DND-41 (cell line): ENCODE results near the gene SPATA22.
"Not testable (repeated sequence)": the region's sequence is repeated elsewhere in the genome, so short reads cannot be mapped to it uniquely, and the experiment has no call there.

Experiments used
- ATAC-seq: fragments of 200-7000 bp; cut with Tn5 transposase; 3 replicates; pipeline ENCODE4 v1.9.1; 2021; ENCODE audit warnings: low read depth; ENCODE audit not compliant: insufficient read depth
- DNase-seq: peaks from one replicate; pipeline ENCODE4 v3.0.0-alpha.2; 2020
- H2AFZ ChIP-seq: 2 replicates; pipeline ENCODE4 v1.6.0; 2012; ENCODE audit warnings: low read depth, low read length
- H3K27ac ChIP-seq: 2 replicates; pipeline ENCODE4 v1.5.1; 2012; ENCODE audit warnings: low read length, inconsistent platforms
- H3K27me3 ChIP-seq: fragments of 200-600 bp; sonication (generic); 2 replicates; pipeline ENCODE4 v1.6.0; 2012; ENCODE audit warnings: low read length, mild to moderate bottlenecking, inconsistent platforms; ENCODE audit not compliant: insufficient read depth, poor library complexity
- H3K36me3 ChIP-seq: 2 replicates; pipeline ENCODE4 v1.5.1; 2012; ENCODE audit warnings: low read length, inconsistent platforms; ENCODE audit not compliant: insufficient read depth
- H3K4me1 ChIP-seq: 2 replicates; pipeline ENCODE4 v1.5.1; 2012; ENCODE audit warnings: mild to moderate bottlenecking, low read length; ENCODE audit not compliant: insufficient read depth
- H3K4me2 ChIP-seq: 2 replicates; pipeline ENCODE4 v1.6.0; 2012; ENCODE audit warnings: mild to moderate bottlenecking, moderate library complexity, low read length, inconsistent platforms; ENCODE audit not compliant: insufficient read depth
- H3K4me3 ChIP-seq, 2 experiments: fragments of 200-600 bp in 1 of 2; shearing (Covaris generic) in 1 of 2; 2 replicates each; pipeline ENCODE4 v1.5.1; 2012 to 2016; ENCODE audit warnings: inconsistent platforms in 2 of 2, low read length in 2 of 2, mild to moderate bottlenecking in 2 of 2, low read depth in 1 of 2, moderate library complexity in 1 of 2
- H3K79me2 ChIP-seq: 2 replicates; pipeline ENCODE4 v1.6.0; 2012; ENCODE audit warnings: low read length, inconsistent platforms; ENCODE audit not compliant: insufficient read depth
- H3K9ac ChIP-seq: 2 replicates; pipeline ENCODE4 v1.6.0; 2012; ENCODE audit warnings: low read depth, mild to moderate bottlenecking, inconsistent platforms, low read length, moderate library complexity
- H3K9me3 ChIP-seq: 2 replicates; pipeline ENCODE4 v1.5.1; 2012; ENCODE audit warnings: low read length, moderate library complexity, mild to moderate bottlenecking, inconsistent platforms; ENCODE audit not compliant: insufficient read depth, severe bottlenecking
- H4K20me1 ChIP-seq: 2 replicates; pipeline ENCODE4 v1.6.0; 2012; ENCODE audit warnings: low read length; ENCODE audit not compliant: insufficient read depth
- EZH2 ChIP-seq: IDR thresholded peaks from 3 replicates; pipeline ENCODE4 v1.6.1; 2012; ENCODE audit warnings: borderline replicate concordance, low read depth, mild to moderate bottlenecking, moderate library complexity, low read length, inconsistent platforms; ENCODE audit not compliant: severe bottlenecking
- TF ChIP-seq, protein P1 (sequence below): IDR thresholded peaks from 2 replicates; pipeline ENCODE4 v1.5.1; 2012; ENCODE audit warnings: borderline replicate concordance, low read length, moderate library complexity, mild to moderate bottlenecking; ENCODE audit not compliant: poor library complexity, severe bottlenecking; ENCODE audit errors: extremely low read depth

Gene SPATA22, protein sequence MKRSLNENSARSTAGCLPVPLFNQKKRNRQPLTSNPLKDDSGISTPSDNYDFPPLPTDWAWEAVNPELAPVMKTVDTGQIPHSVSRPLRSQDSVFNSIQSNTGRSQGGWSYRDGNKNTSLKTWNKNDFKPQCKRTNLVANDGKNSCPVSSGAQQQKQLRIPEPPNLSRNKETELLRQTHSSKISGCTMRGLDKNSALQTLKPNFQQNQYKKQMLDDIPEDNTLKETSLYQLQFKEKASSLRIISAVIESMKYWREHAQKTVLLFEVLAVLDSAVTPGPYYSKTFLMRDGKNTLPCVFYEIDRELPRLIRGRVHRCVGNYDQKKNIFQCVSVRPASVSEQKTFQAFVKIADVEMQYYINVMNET

DNA sequence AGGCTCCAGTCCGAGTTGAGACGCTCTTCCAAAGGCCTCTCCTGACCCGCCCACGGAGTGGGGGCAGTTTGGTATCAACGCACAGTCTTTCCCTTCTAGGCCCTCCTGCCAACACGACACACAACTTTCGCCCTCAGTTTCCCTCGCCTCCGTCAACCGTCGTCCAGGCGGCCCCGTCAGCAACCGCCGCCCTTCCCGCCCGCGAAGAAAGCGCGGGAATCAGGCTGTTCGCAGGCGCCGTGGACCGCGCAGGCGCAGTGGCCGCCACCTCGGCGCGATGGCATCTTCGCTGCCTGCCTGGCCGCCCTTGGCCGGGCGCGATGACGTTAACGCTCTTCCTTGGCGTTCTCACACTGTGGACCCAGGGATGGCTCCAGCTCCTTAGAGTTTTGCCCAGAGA, at the start of gene SPATA22:
SPATA22 (minus strand) TSS at position 221 of the 400 bp plus-strand sequence. CDS start 2,494 bp downstream, outside the sequence.
- no peak within 1 kb of the TSS for H3K9ac ChIP-seq

DNA sequence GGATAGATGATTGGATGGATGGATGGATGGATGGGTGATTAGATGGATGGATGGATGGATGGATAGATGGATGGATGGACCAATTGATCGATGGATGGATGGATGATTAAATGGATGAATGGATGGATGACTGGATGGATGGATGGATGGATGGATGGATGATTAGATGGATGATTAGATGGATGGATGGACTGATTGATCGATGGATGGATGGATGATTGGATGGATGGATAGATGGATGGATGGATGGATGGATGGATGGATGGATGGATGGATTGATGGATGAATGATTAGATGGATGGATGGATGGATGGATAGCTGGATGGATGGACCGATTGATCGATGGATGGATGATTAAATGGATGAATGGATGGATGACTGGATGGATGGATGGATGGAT, 47.9 kb upstream of the SPATA22 start:
- H3K9ac ChIP-seq, H3K27ac ChIP-seq, H4K20me1 ChIP-seq, H3K36me3 ChIP-seq, H3K4me1 ChIP-seq, H3K27me3 ChIP-seq, H3K9me3 ChIP-seq, H3K4me3 ChIP-seq, ATAC-seq, H3K79me2 ChIP-seq, H3K4me2 ChIP-seq, DNase-seq, H2AFZ ChIP-seq: not testable (repeated sequence)

More for the DNA sequence above, at the start of gene SPATA22:
- Histone ChIP-seq H3K4me2 (no peak within 1 kb of the TSS), H3K36me3 (no peaks in the 10 kb centered on the region), H3K27me3 (peaks cover 9% of the 10 kb centered on the region), H3K27ac (no peak within 1 kb of the TSS), H4K20me1 (no peaks in the 10 kb centered on the region), H3K4me1 (no peaks in the 10 kb centered on the region), H2AFZ (no peak within 1 kb of the TSS), H3K4me3 (no peak within 1 kb of the TSS), H3K9me3 (no peaks in the 10 kb centered on the region), H3K79me2 (no peaks in the 10 kb centered on the region)
- DNase-seq = no peak
- no peak for TF ChIP-seq EZH2
- TF ChIP-seq, protein P1, sequence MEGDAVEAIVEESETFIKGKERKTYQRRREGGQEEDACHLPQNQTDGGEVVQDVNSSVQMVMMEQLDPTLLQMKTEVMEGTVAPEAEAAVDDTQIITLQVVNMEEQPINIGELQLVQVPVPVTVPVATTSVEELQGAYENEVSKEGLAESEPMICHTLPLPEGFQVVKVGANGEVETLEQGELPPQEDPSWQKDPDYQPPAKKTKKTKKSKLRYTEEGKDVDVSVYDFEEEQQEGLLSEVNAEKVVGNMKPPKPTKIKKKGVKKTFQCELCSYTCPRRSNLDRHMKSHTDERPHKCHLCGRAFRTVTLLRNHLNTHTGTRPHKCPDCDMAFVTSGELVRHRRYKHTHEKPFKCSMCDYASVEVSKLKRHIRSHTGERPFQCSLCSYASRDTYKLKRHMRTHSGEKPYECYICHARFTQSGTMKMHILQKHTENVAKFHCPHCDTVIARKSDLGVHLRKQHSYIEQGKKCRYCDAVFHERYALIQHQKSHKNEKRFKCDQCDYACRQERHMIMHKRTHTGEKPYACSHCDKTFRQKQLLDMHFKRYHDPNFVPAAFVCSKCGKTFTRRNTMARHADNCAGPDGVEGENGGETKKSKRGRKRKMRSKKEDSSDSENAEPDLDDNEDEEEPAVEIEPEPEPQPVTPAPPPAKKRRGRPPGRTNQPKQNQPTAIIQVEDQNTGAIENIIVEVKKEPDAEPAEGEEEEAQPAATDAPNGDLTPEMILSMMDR = no peak
- ATAC-seq = no peak

DNA sequence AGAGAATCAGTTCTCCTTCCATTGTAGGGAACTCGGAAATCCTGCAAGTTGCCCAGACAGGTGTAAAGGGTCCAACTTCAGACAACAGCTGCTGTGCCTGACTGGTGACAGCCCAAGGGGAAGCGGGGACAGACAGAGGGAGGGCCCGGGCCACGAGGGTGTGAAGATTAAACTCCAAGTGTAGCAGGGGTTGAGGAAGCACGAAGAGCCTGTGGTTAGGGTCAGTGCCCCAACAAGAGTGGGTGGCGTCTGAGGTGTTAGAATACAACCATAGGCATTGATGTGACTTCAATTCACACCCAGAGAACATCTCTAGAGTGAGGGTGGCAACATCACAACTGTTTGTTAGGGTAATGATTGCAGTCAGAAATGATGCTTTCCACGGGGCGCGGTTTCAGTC, 43.3 kb upstream of the SPATA22 start:
- Histone ChIP-seq H3K79me2 (no peaks in the 10 kb centered on the region), H4K20me1 (no peaks in the 10 kb centered on the region), H3K36me3 (no peaks in the 10 kb centered on the region), H3K9ac (no peak overlapping the region), H3K4me1 (no peaks in the 10 kb centered on the region), H3K27me3 (peaks cover 3% of the 10 kb centered on the region), H2AFZ (no peak overlapping the region), H3K9me3 (no peaks in the 10 kb centered on the region), H3K4me2 (no peak overlapping the region), H3K4me3 (no peak overlapping the region), H3K27ac (no peak overlapping the region)
- no peak for TF ChIP-seq EZH2
- TF ChIP-seq, protein P1 = no peak
- ATAC-seq (no peak), DNase-seq (no peak)

DNA sequence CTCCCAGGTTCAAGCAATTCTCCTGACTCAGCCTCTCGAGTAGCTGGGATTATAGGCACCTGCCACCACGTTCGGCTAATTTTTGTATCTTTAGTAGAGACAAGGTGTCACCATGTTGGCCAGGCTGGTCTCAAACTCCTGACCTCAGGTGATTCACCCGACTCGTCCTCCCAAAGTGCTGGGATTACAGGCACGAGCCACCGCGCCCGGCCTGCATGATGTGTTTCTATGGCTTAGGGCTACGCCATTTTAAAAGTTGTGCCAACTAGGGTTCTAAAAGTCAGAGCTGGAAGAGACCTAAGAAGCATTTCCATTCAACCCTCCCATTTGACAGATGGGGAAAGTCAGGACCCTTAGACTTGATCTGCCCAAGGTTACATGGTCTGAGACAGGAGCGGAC, 42.5 kb upstream of the SPATA22 start:
- not testable (repeated sequence) for H3K36me3 ChIP-seq, H3K9me3 ChIP-seq, ATAC-seq

More for the DNA sequence above, 42.5 kb upstream of the SPATA22 start:
- not testable (repeated sequence) for H3K27ac ChIP-seq, H4K20me1 ChIP-seq, H3K4me1 ChIP-seq, H3K27me3 ChIP-seq, H3K9ac ChIP-seq, H3K79me2 ChIP-seq, DNase-seq, H3K4me3 ChIP-seq, H3K4me2 ChIP-seq, H2AFZ ChIP-seq
